ENCODE data around the gene ADD1. TPM values are rescaled to one million over a fixed set of nuclear protein-coding genes. Genes with fewer than 3 reads are reported as not detected.

Gene ADD1
- total RNA-seq, 1 donor from 2014 or later = 240 TPM

DNA sequence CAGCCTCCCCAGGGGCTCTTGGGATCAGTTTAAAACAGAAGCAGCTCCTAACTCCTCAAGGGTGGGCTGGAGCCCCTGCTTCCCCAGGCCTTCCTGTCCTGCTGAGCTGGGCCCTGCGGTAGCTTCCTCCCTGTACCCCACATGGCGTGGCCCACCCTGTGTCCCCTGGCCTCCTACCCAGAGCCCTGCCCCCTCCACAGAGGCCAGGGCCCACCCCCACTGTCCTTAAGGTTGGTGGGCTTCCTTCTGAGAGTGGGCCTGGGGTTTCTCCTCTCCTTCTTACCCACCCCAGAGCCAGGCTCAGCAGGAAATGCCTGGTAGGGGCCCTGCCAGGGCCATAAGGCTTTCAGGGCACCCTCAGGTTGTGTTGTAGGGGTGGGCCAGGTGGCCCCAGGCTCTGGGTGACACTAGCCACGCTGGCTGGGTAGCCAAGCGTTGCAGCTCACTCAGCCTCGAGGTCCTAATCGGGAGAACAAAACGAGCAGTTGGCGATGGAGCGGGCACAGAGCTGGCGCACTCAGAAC is 39.1 kb upstream of the ADD1 start:
- H3K9me3 Mint-ChIP-seq (ENCODE audit: low read depth) = no peaks in the 10 kb centered on the region
- peaks cover 48% of the 10 kb centered on the region for H3K4me1 Mint-ChIP-seq (ENCODE audit: low read depth)
- no peak overlapping the region for H3K4me3 Mint-ChIP-seq (ENCODE audit: unreplicated experiment)
- no peak for DNase-seq (ENCODE audit: low spot score)
- TF ChIP-seq, protein P1, sequence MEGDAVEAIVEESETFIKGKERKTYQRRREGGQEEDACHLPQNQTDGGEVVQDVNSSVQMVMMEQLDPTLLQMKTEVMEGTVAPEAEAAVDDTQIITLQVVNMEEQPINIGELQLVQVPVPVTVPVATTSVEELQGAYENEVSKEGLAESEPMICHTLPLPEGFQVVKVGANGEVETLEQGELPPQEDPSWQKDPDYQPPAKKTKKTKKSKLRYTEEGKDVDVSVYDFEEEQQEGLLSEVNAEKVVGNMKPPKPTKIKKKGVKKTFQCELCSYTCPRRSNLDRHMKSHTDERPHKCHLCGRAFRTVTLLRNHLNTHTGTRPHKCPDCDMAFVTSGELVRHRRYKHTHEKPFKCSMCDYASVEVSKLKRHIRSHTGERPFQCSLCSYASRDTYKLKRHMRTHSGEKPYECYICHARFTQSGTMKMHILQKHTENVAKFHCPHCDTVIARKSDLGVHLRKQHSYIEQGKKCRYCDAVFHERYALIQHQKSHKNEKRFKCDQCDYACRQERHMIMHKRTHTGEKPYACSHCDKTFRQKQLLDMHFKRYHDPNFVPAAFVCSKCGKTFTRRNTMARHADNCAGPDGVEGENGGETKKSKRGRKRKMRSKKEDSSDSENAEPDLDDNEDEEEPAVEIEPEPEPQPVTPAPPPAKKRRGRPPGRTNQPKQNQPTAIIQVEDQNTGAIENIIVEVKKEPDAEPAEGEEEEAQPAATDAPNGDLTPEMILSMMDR (IDR thresholded peaks at IDR 0.05) = no peak
- H3K36me3 Mint-ChIP-seq (ENCODE audit: low read depth) = peaks cover 5% of the 10 kb centered on the region
- H3K27me3 Mint-ChIP-seq (ENCODE audit: low read depth) = no peaks in the 10 kb centered on the region
- no peak overlapping the region for H3K27ac Mint-ChIP-seq (ENCODE audit: unreplicated experiment)

DNA sequence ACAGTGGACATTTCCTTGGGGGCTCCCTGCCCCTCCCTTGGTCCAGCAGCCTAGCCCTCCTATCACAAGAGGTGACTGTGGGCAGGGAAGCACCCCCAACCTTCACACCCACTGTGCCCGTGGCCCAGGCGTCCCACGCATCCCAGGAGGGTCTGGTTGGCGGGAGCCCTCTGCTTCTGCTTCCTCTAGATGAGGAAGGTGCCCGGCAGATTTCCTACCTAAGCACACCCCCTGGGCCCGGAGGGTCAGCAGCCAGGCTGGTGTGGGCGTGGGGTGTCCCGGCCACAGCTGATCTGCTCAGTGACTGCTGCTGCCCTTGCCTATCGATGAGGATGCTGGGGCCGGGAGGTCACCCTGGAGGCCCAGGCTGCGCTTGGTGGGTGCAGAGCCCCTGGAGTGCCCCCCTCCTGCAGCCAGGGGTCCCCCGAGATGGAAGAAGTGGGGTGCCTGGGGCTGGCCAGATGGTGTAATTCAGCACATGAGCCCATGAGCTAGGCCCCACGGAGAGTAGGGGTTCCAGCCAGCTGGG is 38.6 kb upstream of the ADD1 start:
- Mint-ChIP-seq H3K4me1 (ENCODE audit: low read depth) (peaks cover 49% of the 10 kb centered on the region), H3K9me3 (ENCODE audit: low read depth) (no peaks in the 10 kb centered on the region), H3K4me3 (ENCODE audit: unreplicated experiment) (no peak overlapping the region), H3K36me3 (ENCODE audit: low read depth) (peaks cover 5% of the 10 kb centered on the region), H3K27ac (ENCODE audit: unreplicated experiment) (no peak overlapping the region), H3K27me3 (ENCODE audit: low read depth) (no peaks in the 10 kb centered on the region)
- TF ChIP-seq, protein P1 (IDR thresholded peaks at IDR 0.05) = no peak
- DNase-seq (ENCODE audit: low spot score) = peak; percentile 83

DNA sequence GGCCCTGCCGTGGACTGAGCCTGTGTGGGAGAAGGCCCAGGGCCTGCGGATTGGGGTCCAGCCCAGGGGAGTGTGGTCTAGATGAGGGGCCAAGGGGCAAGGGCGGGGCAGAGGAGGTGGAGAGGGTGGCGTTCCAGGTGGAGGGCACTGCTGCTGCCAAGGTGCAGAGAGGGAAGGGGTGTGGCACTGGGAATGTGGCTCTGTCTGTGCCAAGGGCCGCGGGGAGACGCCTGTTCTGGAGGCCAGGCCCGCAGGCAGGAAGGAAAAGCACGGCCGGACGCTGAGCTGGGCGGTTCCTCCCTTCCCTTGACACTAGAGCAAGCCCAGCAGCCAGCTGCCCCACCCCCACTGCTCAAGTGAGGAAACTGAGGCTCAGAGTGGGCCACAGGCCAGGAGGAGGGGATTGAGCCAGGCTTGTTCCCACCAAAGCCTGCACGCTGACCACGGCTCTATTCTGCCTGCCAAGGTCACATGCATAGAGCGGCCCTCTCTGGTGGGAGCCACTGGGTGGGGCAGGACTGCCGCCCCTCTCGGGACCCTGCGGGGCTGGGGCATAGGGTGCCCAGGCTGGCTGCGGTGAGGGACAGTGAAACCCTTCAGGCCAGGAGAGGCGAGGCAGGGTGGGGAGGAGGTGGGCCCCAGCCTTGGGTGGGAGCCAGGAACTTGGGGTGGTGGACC is 37.8 kb upstream of the ADD1 start:
- Mint-ChIP-seq H3K27me3 (ENCODE audit: low read depth) (no peaks in the 10 kb centered on the region), H3K27ac (ENCODE audit: unreplicated experiment) (no peak overlapping the region), H3K36me3 (ENCODE audit: low read depth) (peaks cover 5% of the 10 kb centered on the region), H3K4me1 (ENCODE audit: low read depth) (peaks cover 40% of the 10 kb centered on the region), H3K4me3 (ENCODE audit: unreplicated experiment) (no peak overlapping the region), H3K9me3 (ENCODE audit: low read depth) (no peaks in the 10 kb centered on the region)
- DNase-seq (ENCODE audit: low spot score) = peak; percentile 84
- TF ChIP-seq, protein P1 (IDR thresholded peaks at IDR 0.05) = no peak

DNA sequence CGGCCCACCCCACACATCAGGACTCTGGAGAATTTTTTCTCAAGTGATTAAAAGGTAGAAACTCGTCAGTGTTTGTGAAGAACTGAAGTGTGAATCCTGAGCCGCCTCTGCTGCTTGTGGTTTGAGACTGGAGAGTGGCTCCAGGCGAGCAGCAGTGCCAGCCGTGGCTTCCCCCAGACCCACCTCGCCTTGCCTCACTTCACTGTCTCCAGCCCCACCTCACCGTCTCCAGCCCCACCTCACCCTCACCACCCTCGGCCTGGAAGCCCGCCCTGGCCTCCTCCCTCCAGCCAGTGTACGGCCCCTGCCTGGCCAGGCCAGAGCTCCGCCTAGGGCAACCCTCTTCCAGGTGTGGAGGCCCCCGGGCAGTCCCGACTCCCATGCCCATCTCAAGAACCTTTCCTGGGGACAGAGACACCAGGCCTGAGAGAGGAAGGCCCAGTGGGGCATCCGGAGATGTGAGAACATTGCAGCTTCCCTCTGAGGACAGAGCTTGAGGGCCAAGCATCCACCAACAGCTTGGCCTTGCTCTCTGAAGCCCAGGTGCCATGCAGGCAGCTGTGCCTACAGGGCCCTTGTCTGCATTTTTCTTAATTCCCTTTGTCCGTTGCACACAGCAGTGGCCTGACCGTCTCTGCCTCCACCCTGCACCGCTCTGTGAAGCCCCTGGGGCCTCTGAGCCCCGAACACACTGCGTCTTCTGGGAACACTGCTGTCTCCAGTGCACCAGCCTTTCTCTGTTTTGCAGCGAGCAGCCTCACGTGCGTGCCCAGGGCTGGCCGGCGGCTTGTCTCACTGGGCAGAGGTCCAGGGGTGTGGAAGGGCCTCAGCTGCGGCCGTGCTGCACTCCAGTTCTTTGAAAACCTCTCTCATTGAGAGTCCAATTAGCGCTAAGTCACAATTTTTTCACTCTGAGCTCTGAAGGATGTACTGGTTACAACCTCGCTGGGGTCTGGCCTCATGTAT is 37.0 kb upstream of the ADD1 start:
- no peak for DNase-seq (ENCODE audit: low spot score)
- peak overlapping the region; percentile 88 for H3K27ac Mint-ChIP-seq (ENCODE audit: unreplicated experiment)
- H3K4me1 Mint-ChIP-seq (ENCODE audit: low read depth) = peaks cover 37% of the 10 kb centered on the region
- TF ChIP-seq, protein P1 (IDR thresholded peaks at IDR 0.05) = no peak
- no peaks in the 10 kb centered on the region for H3K9me3 Mint-ChIP-seq (ENCODE audit: low read depth)
- H3K27me3 Mint-ChIP-seq (ENCODE audit: low read depth) = no peaks in the 10 kb centered on the region
- no peak overlapping the region for H3K4me3 Mint-ChIP-seq (ENCODE audit: unreplicated experiment)
- peaks cover 5% of the 10 kb centered on the region for H3K36me3 Mint-ChIP-seq (ENCODE audit: low read depth)

DNA sequence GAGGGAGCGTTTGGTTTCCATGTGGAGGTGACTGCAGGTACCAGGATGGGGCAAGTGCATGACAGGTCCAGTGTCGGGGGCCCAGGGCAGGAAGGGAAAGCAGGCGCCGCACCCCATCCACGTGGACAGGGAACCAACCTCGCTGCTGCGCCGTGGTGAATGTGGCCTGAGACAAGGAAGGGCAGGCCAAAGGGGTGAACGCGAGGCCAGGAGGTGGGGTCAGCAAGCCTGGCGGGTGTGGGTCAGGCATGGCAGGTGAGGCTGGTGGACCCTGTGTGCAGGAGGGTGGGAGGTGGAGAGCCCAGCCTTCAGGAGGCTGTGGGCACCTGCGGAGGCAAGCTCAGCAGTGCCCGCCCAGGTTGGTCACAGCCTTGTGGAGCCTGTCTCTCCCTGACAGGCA is 36.1 kb upstream of the ADD1 start:
- TF ChIP-seq, protein P1 (IDR thresholded peaks at IDR 0.05) = no peak
- Mint-ChIP-seq H3K36me3 (ENCODE audit: low read depth) (peaks cover 5% of the 10 kb centered on the region), H3K9me3 (ENCODE audit: low read depth) (no peaks in the 10 kb centered on the region), H3K4me3 (ENCODE audit: unreplicated experiment) (no peak overlapping the region), H3K4me1 (ENCODE audit: low read depth) (peaks cover 42% of the 10 kb centered on the region), H3K27ac (ENCODE audit: unreplicated experiment) (no peak overlapping the region), H3K27me3 (ENCODE audit: low read depth) (no peaks in the 10 kb centered on the region)
- no peak for DNase-seq (ENCODE audit: low spot score)
